Activated CD8-positive, alpha-beta T cell treated with anti-CD3 and anti-CD28 coated beads for 36 hours (primary cell): ENCODE results near the gene STK33. TPM values are rescaled to one million over a fixed set of nuclear protein-coding genes. Genes with fewer than 3 reads are reported as not detected.

Experiments
- ATAC-seq: fragments of 200-7000 bp; cut with Tn5 transposase; one replicate; pipeline ENCODE4 v1.10.0; 2021; ENCODE audit warnings: mild to moderate bottlenecking, moderate library complexity
- CTCF ChIA-PET: fragments of 350-600 bp; sonication (Branson Sonifier 250); formaldehyde crosslinking; loops from one replicate; lab custom pipeline; 2021; ENCODE audit warnings: antibody characterized with exemption; lab: Charles Lee
- POLR2A ChIA-PET: fragments of 350-600 bp; sonication (Branson Sonifier 250); formaldehyde crosslinking; loops from one replicate; lab custom pipeline; 2021; ENCODE audit warnings: antibody characterized with exemption; lab: Charles Lee
- DNase-seq: peaks from one replicate; pipeline ENCODE4 v3.0.0-alpha.2; 2020
- H3K27ac Mint-ChIP-seq: one replicate; pipeline ENCODE4 v1.8.0; 2021; ENCODE audit warnings: mild to moderate bottlenecking, mixed read lengths
- H3K27me3 Mint-ChIP-seq: one replicate; pipeline ENCODE4 v1.8.0; 2021; ENCODE audit warnings: mixed read lengths
- H3K36me3 Mint-ChIP-seq: one replicate; pipeline ENCODE4 v1.8.0; 2021; ENCODE audit warnings: low read depth, mixed read lengths
- H3K4me1 Mint-ChIP-seq: one replicate; pipeline ENCODE4 v1.8.0; 2021; ENCODE audit warnings: low read depth, mixed read lengths
- H3K4me3 Mint-ChIP-seq: one replicate; pipeline ENCODE4 v1.8.0; 2021; ENCODE audit warnings: mild to moderate bottlenecking, moderate library complexity, mixed read lengths
- H3K9me3 Mint-ChIP-seq: one replicate; pipeline ENCODE4 v1.8.0; 2021; ENCODE audit warnings: mixed read lengths
- intact Hi-C: fragments of 100-400 bp; cut with micrococcal nuclease; formaldehyde crosslinking; loops from one replicate; pipeline ENCODE4 v1.10.0; 2022
- total RNA-seq, 2 experiments: library from RNA; stranded (reverse); gene quantifications; one replicate each; pipeline ENCODE4 v1.2.3, GENCODE V29; 2021
- TF ChIP-seq, protein P1 (sequence below): fragments of 200-600 bp; IDR thresholded peaks from one replicate; pipeline ENCODE4 v1.8.0; 2022; ENCODE audit warnings: antibody characterized with exemption, mild to moderate bottlenecking

STK33 gene
- total RNA-seq, 2 experiments from 2014 or later: 1.3 to 3.6 TPM

DNA sequence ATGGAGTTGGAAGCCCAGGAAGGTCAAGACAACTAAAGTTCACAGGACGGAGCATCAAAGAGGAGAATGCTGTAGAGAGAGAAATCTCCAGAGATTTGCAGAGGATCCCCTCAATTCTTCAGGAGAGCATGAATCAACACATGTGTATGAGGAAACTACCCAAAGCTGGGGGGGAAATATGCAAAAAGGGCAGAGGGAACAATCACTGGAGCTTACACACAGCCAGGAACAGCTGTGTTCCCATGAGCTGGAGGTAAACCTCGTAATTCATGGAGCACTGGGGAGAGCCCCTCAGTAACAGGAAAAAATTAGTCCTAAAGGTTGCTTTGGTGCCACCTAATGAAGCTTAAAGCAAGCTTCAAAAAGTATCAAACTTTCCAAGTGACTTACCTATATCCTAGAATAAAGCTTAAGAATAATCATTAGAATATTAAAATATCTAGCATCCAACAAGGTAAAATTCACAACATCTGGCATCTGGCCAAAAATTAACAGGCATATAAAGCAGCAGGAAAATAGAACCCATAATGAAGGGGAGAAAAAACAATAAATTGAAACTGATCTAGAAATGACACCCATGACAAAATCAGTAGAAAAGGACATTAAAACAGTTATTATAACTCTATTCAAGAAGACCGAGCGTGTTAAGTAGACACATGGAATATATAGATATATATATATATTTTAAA is 134.2 kb downstream of the STK33 start:
- no peak overlapping the region for H3K27ac Mint-ChIP-seq
- H3K36me3 Mint-ChIP-seq: no peaks in the 10 kb centered on the region
- intact Hi-C loops: no loop called here
- ATAC-seq (no peak), DNase-seq (no peak)
- TF ChIP-seq, protein P1, sequence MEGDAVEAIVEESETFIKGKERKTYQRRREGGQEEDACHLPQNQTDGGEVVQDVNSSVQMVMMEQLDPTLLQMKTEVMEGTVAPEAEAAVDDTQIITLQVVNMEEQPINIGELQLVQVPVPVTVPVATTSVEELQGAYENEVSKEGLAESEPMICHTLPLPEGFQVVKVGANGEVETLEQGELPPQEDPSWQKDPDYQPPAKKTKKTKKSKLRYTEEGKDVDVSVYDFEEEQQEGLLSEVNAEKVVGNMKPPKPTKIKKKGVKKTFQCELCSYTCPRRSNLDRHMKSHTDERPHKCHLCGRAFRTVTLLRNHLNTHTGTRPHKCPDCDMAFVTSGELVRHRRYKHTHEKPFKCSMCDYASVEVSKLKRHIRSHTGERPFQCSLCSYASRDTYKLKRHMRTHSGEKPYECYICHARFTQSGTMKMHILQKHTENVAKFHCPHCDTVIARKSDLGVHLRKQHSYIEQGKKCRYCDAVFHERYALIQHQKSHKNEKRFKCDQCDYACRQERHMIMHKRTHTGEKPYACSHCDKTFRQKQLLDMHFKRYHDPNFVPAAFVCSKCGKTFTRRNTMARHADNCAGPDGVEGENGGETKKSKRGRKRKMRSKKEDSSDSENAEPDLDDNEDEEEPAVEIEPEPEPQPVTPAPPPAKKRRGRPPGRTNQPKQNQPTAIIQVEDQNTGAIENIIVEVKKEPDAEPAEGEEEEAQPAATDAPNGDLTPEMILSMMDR: no peak
- no peak overlapping the region for H3K4me3 Mint-ChIP-seq
- CTCF ChIA-PET: no interaction called here
- H3K9me3 Mint-ChIP-seq: no peaks in the 10 kb centered on the region
- H3K27me3 Mint-ChIP-seq: no peaks in the 10 kb centered on the region
- POLR2A ChIA-PET: interaction anchor here (0.6 kb wide), 1 partner anchor 152 kb away, joined by 3 read pairs; no protein-coding TSS in a partner anchor
- no peaks in the 10 kb centered on the region for H3K4me1 Mint-ChIP-seq

DNA sequence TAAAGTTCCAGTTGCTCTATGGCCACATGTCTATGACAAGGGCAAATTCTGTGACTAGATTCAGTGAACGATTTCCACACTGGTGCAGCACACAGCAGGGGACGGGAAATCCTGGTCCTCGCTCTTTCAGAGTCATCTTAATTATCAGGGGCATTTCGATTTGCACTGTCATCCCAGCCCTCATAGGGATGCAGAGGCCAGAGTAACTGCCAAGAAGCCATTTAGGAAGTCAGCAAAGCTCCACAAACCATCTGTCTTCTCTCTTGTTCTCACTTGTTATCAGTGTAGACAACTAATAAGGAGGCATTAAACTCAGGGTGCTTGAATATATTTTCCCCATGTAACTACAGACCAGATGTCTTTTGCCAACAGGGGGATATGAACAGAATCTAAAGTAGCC is 151.7 kb downstream of the STK33 start:
- TF ChIP-seq, protein P1: no peak
- no peaks in the 10 kb centered on the region for H3K27me3 Mint-ChIP-seq
- ChIA-PET CTCF (no interaction called here), POLR2A (no interaction called here)
- H3K27ac Mint-ChIP-seq: no peak overlapping the region
- intact Hi-C loops: no loop called here
- no peak for DNase-seq
- H3K36me3 Mint-ChIP-seq: no peaks in the 10 kb centered on the region
- no peak overlapping the region for H3K4me3 Mint-ChIP-seq
- H3K4me1 Mint-ChIP-seq: no peaks in the 10 kb centered on the region
- no peaks in the 10 kb centered on the region for H3K9me3 Mint-ChIP-seq
- ATAC-seq: no peak

- Mint-ChIP-seq H3K36me3 (no peaks in the 10 kb centered on the region), H3K9me3 (no peaks in the 10 kb centered on the region), H3K27ac (no peak overlapping the region), H3K4me3 (no peak overlapping the region), H3K27me3 (no peaks in the 10 kb centered on the region), H3K4me1 (no peaks in the 10 kb centered on the region)
- no peak for ATAC-seq
- CTCF ChIA-PET: no interaction called here
- POLR2A ChIA-PET: no interaction called here
- intact Hi-C loops: no loop called here
- no peak for DNase-seq
- TF ChIP-seq, protein P1: no peak
Observed at GRCh38 chr11:8440649-8441048, 153.4 kb downstream of the STK33 start.

GRCh38 chr11:8429483-8429882 is 164.5 kb downstream of the STK33 start:
- Mint-ChIP-seq H3K4me3 (no peak overlapping the region), H3K4me1 (no peaks in the 10 kb centered on the region), H3K27me3 (no peaks in the 10 kb centered on the region), H3K36me3 (no peaks in the 10 kb centered on the region), H3K9me3 (no peaks in the 10 kb centered on the region), H3K27ac (no peak overlapping the region)
- intact Hi-C loops: no loop called here
- ChIA-PET CTCF (no interaction called here), POLR2A (interaction anchor here (0.5 kb wide), 1 partner anchor 1045 kb away, joined by 3 read pairs; no protein-coding TSS in a partner anchor)
- ATAC-seq (no peak), DNase-seq (no peak)
- TF ChIP-seq, protein P1: no peak

DNA sequence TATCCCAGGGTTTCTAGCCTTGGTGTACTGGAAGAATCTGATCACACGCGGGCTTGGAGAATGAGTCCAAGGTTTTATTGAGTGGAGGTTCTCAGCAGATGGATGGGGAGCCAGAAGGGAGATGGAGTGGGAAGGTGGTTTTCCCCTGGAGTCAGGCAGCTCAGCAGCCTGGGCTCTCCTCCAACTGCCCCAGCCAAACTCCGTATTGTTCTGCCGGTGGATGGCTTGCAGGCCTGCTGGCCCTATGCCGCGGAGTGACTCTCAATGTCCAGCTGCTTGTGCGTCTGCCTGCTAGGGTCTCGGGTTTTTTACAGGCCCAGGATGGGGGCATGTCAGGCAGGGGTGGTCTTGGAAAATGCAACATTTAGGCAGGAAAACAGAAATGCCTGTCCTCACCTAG is 168.0 kb downstream of the STK33 start:
- intact Hi-C loops: no loop called here
- ATAC-seq: no peak
- CTCF ChIA-PET: no interaction called here

More for the DNA sequence above, 168.0 kb downstream of the STK33 start:
- no peak for DNase-seq
- POLR2A ChIA-PET: no interaction called here
- Mint-ChIP-seq H3K4me3 (no peak overlapping the region), H3K4me1 (no peaks in the 10 kb centered on the region), H3K36me3 (no peaks in the 10 kb centered on the region), H3K27ac (no peak overlapping the region), H3K9me3 (no peaks in the 10 kb centered on the region), H3K27me3 (no peaks in the 10 kb centered on the region)
- TF ChIP-seq, protein P1: no peak
